GM23248 (cell line): ENCODE data around the gene HOXC11.

Source experiments
- EZH2 ChIP-seq: fragments of 200-600 bp; sonication (generic); IDR thresholded peaks from 2 replicates; pipeline ENCODE4 v1.6.1; 2018; ENCODE audit warnings: antibody characterized with exemption, mild to moderate bottlenecking; ENCODE audit not compliant: insufficient read depth, poor library complexity, severe bottlenecking
- EZH2phosphoT487 ChIP-seq: fragments of 200-600 bp; sonication (generic); IDR thresholded peaks from 2 replicates; pipeline ENCODE4 v1.6.1; 2018; ENCODE audit warnings: antibody characterized with exemption, moderate library complexity, mild to moderate bottlenecking, low read depth; ENCODE audit not compliant: insufficient read depth

GRCh38 chr12:54012631-54013409 is 39.9 kb downstream of the HOXC11 start:
- TF ChIP-seq EZH2 (no peak), EZH2phosphoT487 (no peak)
